Stimulated activated CD4-positive, alpha-beta T cell treated with anti-CD3 and anti-CD28 coated beads, Interleukin-1b, Interleukin-23, amount 100 ng/mL, for 1 hour (primary cell): ENCODE results near the gene KHDRBS2.

ENCODE experiments used
- DNase-seq, 2 donors: peaks; one replicate each; pipeline ENCODE4 v3.0.0-alpha.2; 2020; ENCODE audit warnings: low read depth in 2 of 2

The KHDRBS2 gene

GRCh38 chr6:62035952-62036351 is 250.1 kb downstream of the KHDRBS2 start:
- no peak for DNase-seq

DNA sequence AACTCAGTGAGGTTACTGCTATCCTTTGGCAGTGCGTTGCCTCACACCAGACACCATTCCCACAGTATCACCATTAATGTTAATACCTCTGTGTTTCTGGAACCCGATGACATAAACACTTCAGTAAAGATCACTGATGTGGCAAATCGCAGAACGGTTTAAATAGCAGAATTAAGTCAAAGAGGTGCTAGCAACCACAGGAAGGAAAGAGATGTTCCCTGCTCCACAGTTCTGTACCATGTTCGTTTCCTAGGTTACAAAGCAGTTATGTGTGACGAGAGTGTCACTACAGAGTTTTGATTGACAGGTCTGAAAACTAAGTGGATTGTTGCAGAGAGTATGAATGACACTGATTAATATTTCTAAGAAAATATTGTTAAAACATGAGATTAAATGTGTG is 272.3 kb downstream of the KHDRBS2 start:
- no peak for DNase-seq

GRCh38 chr6:62009445-62009844 is 276.6 kb downstream of the KHDRBS2 start:
- no peak for DNase-seq

DNA sequence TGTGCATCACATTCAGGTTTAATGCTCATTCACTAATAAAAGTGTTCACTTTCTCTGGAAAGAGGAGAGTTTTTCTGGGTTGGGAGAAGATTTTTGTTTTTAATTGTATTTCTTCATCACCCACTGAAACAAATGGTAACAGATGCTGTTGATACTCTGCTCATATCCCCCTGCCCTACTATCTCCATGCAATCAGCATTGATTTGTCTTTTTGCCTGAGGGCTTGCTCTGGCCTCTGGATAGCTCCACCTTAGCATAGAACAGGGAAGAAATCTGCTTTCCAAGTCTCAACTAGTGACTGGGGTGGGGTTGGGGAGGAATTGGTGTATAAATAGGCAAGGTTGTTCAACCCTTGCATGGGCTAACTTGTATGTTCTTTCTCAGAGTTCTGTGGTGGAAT is 296.4 kb downstream of the KHDRBS2 start:
- no peak for DNase-seq

GRCh38 chr6:61980622-61981021 is 305.4 kb downstream of the KHDRBS2 start:
- DNase-seq, result no peak

GRCh38 chr6:61977947-61978346 is 308.1 kb downstream of the KHDRBS2 start:
- DNase-seq, result no peak

DNA sequence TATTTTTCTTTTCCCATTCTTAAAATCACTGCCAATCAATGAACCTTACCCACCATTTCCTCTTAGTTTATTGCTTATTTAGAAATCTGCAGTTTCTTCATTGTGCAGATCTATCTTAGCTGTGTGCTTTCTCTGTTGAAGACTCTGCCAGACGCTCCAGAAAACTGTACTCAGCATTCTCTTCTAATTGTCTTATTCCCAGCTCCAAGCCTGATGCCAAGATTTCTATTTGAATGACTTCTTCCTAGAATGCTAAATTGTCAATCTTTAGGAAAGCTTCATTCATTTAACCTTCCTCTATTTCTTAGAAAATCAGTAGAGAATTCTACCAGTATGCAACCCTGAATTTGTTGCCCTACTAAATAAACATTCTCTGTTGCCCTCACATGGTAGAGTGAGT is 308.9 kb downstream of the KHDRBS2 start:
- DNase-seq, result no peak

DNA sequence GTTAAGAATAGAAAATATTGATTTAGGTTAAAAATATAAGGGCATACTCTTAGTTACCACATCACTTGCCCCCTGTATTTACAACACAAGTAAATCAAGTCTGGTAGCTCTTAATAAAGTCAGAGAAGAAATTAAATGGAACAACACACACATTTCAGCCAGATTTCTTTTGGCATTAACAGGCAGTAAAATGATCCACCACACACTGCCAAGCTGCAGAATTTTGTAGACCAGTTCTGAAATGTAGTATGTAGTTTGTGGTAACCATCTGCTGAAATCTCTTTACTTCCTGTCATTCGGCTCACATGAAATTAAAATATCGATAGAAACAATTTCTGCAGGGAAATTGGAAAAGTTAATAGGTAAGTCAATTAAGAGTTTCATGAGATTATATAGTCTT is 326.8 kb downstream of the KHDRBS2 start:
- DNase-seq, result no peak

DNA sequence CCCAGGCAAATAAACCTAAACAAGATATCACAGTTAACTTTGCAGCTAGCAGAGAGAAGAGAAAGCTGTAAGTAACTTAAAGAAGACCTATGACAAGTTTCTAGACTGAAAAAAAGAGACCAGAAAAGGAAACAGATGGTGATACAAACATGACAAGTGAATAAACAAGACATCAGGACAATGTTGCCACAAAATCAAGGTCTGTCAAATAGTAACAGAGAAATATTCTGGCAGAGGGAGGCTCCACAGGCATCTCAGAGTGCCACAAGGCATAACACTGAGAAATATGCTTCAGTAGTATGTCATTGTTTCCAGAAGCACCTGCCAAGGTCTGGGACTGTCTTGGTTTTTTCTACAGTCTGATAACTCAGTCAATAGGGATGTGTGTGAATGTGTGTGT is 332.2 kb downstream of the KHDRBS2 start:
- DNase-seq, result no peak

DNA sequence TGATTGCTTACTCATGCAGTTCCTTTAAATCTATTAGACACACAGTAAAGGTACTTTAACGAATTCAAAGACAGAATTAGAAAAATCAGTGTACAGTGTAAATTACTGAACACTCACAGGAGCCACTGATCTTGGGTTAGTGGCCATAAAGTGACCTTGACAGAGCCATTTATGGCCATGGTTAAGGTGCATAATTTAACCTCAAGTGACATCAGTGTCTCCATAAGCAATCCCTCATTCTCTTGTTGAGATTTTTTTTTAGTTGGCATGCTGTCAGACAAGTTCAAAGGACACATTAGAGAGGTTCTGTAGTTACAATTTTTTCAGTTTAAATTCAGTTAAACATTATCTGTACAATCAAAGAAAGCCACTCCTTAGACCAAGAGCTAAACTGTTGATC is 334.4 kb downstream of the KHDRBS2 start:
- no peak for DNase-seq

GRCh38 chr6:61950811-61951210 is 335.2 kb downstream of the KHDRBS2 start:
- DNase-seq, result no peak

- no peak for DNase-seq
Measured at GRCh38 chr6:61949971-61950370, 336.1 kb downstream of the KHDRBS2 start.

DNA sequence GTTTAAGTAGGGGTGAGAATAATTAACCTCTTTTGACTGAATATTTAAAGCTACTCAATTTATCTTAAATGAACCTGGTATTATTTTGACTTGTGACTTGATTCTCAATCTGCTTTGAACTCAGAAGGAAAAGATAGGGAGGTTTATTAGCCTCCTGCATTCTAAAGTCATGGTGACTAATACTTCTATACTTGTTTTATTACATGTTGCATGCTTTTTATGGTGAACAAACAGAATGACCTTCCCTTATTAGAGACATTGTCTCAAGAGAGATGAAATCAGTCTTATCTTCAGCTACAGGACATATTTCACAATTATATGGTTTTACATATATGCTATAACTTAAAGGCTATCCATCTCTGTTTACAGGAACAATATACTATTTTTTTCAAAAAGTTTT is 336.9 kb downstream of the KHDRBS2 start:
- no peak for DNase-seq

DNA sequence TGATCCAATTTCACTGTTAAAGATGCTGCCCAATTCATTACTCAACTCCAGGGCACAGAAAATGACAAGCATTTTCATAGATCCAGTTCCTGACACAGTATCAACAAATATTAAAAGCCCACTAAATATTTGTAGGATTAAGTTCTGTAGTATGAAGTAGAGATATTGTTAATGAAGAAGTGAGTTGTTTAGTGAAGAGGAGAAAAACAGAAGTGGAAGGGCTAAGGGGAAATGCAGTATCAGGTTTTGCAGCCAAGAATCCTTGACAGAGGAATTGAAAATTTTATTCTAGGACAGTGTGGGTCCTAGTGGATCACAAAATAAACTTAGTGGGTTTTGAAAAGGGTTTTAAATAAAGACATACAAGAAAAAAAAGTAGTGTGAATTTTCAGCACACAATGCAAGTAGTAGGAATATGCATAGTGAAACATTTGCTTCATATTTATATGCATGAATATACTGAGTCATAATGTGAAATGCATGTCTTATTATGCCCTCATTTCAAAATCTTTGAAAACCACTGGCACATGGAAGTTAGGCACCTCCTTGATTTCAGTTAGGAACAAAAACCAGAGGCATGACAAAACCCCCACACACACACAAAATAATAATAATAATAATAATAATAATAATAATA is 338.6 kb downstream of the KHDRBS2 start:
- no peak for DNase-seq

GRCh38 chr6:61940919-61941318 is 345.1 kb downstream of the KHDRBS2 start:
- no peak for DNase-seq

GRCh38 chr6:61935242-61935846 is 350.7 kb downstream of the KHDRBS2 start:
- no peak for DNase-seq

DNA sequence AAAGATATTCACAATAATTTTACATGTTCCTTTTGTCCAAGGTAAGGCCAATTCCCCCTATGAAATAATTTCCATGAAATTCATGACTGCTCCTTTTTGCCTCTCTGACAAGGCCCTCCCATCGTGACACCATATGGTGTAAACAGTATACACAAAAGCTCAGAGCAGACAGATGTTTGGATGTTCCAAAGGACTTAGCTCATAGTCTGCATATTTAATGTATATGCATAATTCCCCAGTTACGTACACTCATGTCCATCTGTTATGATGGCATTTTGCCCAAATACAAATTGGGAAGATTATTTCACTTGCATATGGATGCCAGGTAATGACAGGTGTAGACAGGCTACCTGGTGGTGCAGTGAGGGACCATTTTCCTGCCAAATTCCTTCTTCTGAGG is 376.5 kb downstream of the KHDRBS2 start:
- DNase-seq, result no peak

DNA sequence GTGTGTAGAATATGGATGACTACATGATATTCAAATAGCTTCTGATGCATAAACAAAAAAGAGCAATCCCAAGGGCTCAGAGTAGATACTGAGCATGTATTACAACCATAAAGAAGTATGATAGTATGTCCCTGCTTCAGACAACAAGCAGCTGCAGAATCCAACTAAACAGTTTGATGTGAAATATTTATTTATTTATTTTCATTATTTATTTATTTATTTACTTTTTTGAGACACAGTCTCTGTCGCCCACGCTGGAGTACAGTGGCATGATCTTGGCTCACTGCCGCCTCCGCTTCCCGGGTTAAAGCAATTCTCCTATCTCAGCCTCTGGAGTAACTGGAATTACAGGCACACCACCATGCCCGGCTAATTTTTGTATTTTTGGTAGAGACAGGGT is 384.3 kb downstream of the KHDRBS2 start:
- DNase-seq, result no peak

DNA sequence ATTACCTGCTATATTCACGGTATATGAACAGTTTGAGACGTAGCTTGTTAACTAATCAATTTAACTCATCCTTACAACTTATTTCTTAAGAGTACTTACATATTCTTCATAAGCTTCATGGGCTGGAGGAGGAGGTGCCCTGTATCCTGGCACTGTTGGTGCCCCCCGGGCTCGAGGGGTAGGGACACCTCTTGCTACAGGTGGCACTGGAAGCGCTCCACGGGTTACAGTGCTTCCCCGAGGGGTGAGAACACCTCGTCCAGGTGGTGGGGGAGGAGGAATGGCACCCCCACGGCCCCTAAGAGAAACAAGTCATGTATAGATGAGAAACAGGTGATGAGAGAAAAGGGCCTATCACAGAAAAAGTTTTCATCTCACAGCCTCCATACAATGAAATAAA is 391.5 kb downstream of the KHDRBS2 start:
- DNase-seq, result no peak

GRCh38 chr6:61887423-61887822 is 398.6 kb downstream of the KHDRBS2 start:
- DNase-seq, result no peak

- no peak for DNase-seq
Measured at GRCh38 chr6:61886608-61887259, 399.3 kb downstream of the KHDRBS2 start.

DNA sequence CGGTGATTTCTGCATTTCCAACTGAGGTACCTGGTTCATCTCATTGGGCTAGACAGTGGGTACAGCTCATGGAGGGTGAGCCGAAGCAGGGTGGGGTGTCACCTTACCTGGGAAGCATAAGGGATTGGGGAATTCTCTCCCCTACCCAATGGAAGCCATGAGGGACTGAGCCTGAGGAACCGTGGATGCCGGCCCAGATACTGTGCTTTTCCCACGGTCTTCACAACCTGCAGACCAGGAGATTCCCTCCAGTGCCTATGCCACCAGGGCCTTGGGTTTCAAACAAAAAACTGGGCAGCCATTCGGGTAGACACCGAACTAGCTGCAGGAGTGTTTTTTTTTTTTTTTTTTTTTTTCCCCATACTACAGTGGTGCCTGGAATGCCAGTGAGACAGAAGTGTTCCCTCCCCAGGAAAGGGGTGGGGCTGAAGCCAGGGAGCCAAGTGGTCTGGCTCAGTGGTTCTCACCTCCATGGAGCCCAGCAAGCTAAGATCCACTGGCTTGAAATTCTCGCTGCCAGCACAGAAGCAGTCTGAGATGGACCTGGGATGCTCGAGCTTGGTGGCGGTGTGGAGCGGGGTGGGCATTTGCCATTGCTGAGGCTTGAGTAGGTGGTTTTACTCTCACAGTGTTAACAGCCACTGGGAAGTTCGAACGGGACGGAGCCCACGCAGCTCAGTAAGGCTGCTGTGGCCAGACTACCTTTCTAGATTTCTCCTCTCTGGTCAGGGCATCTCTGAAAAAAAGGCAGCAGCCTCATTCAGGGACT is 416.2 kb downstream of the KHDRBS2 start:
- DNase-seq, result no peak
